Nephron (organoid): Measurements from ENCODE around the gene CST4.
"Not testable (repeated sequence)": the region's sequence is repeated elsewhere in the genome, so short reads cannot be mapped to it uniquely, and the experiment has no call there.

Experiments used
- H3K27ac Mint-ChIP-seq, 3 experiments: 2 replicates each; pipeline ENCODE4 v1.8.0; 2020; ENCODE audit warnings: mixed read lengths in 3 of 3, mild to moderate bottlenecking in 2 of 3, moderate library complexity in 1 of 3
- H3K27me3 Mint-ChIP-seq: 2 replicates; pipeline ENCODE4 v1.8.0; 2021; ENCODE audit warnings: low read depth, mild to moderate bottlenecking, moderate library complexity, mixed read lengths
- H3K36me3 Mint-ChIP-seq: 2 replicates; pipeline ENCODE4 v1.8.0; 2020; ENCODE audit warnings: low read depth, mixed read lengths
- H3K4me1 Mint-ChIP-seq: 2 replicates; pipeline ENCODE4 v1.8.0; 2020; ENCODE audit warnings: mixed read lengths
- H3K4me3 Mint-ChIP-seq, 3 experiments: 2 replicates each; pipeline ENCODE4 v1.8.0; 2020; ENCODE audit warnings: mild to moderate bottlenecking in 3 of 3, mixed read lengths in 3 of 3, moderate library complexity in 2 of 3
- H3K9me3 Mint-ChIP-seq: 2 replicates; pipeline ENCODE4 v1.8.0; 2020; ENCODE audit warnings: mixed read lengths
- CTCF ChIP-seq, 3 experiments: fragments of 200-600 bp; sonication (generic); IDR thresholded peaks; one replicate each; pipeline ENCODE4 v1.5.0; 2021; ENCODE audit warnings: antibody characterized with exemption in 3 of 3; ENCODE audit not compliant: unreplicated experiment in 3 of 3

Gene CST4

GRCh38 chr20:23664954-23665353 is 23.9 kb downstream of the CST4 start:
- no peaks in the 10 kb centered on the region for H3K27me3 Mint-ChIP-seq
- no peak overlapping the region for H3K4me3 Mint-ChIP-seq
- no peaks in the 10 kb centered on the region for H3K9me3 Mint-ChIP-seq
- H3K36me3 Mint-ChIP-seq, result no peaks in the 10 kb centered on the region
- H3K4me1 Mint-ChIP-seq, result peaks cover 3% of the 10 kb centered on the region
- H3K27ac Mint-ChIP-seq, result no peak overlapping the region
- no peak for TF ChIP-seq CTCF (IDR thresholded peaks at IDR 0.05; ENCODE audit: unreplicated experiment in 3 of 3)

- not testable (repeated sequence) for H3K4me3 Mint-ChIP-seq, H3K9me3 Mint-ChIP-seq, H3K27me3 Mint-ChIP-seq, H3K4me1 Mint-ChIP-seq, H3K36me3 Mint-ChIP-seq, H3K27ac Mint-ChIP-seq
These were observed 24.8 kb downstream of the CST4 start for GRCh38 chr20:23664046-23664445.

- TF ChIP-seq CTCF (IDR thresholded peaks at IDR 0.05; ENCODE audit: unreplicated experiment in 3 of 3), result no peak
- H3K27me3 Mint-ChIP-seq, result peaks cover 4% of the 10 kb centered on the region
- H3K9me3 Mint-ChIP-seq, result no peaks in the 10 kb centered on the region
- H3K4me1 Mint-ChIP-seq, result peaks cover 14% of the 10 kb centered on the region
- no peaks in the 10 kb centered on the region for H3K36me3 Mint-ChIP-seq
- H3K4me3 Mint-ChIP-seq, result no peak overlapping the region
- no peak overlapping the region for H3K27ac Mint-ChIP-seq
These were observed 25.7 kb downstream of the CST4 start for GRCh38 chr20:23663180-23663579.

GRCh38 chr20:23662276-23662870 is 26.5 kb downstream of the CST4 start:
- no peaks in the 10 kb centered on the region for H3K36me3 Mint-ChIP-seq
- peaks cover 4% of the 10 kb centered on the region for H3K27me3 Mint-ChIP-seq
- no peak overlapping the region for H3K4me3 Mint-ChIP-seq
- no peak overlapping the region for H3K27ac Mint-ChIP-seq
- no peak for TF ChIP-seq CTCF (IDR thresholded peaks at IDR 0.05; ENCODE audit: unreplicated experiment in 3 of 3)
- no peaks in the 10 kb centered on the region for H3K9me3 Mint-ChIP-seq
- H3K4me1 Mint-ChIP-seq, result peaks cover 14% of the 10 kb centered on the region

- Mint-ChIP-seq H3K4me1 (peaks cover 14% of the 10 kb centered on the region), H3K27ac (no peak overlapping the region), H3K27me3 (peaks cover 4% of the 10 kb centered on the region), H3K9me3 (no peaks in the 10 kb centered on the region), H3K4me3 (no peak overlapping the region), H3K36me3 (no peaks in the 10 kb centered on the region)
- TF ChIP-seq CTCF (IDR thresholded peaks at IDR 0.05; ENCODE audit: unreplicated experiment in 3 of 3), result no peak
These were observed 27.8 kb downstream of the CST4 start for GRCh38 chr20:23661002-23661429.

GRCh38 chr20:23659989-23660837 is 28.6 kb downstream of the CST4 start:
- peaks cover 14% of the 10 kb centered on the region for H3K4me1 Mint-ChIP-seq
- peak overlapping the region; percentile 4 to 67 (median 47) for H3K27ac Mint-ChIP-seq
- H3K9me3 Mint-ChIP-seq, result no peaks in the 10 kb centered on the region
- H3K4me3 Mint-ChIP-seq, result no peak overlapping the region
- H3K27me3 Mint-ChIP-seq, result peaks cover 4% of the 10 kb centered on the region
- H3K36me3 Mint-ChIP-seq, result no peaks in the 10 kb centered on the region
- no peak for TF ChIP-seq CTCF (IDR thresholded peaks at IDR 0.05; ENCODE audit: unreplicated experiment in 3 of 3)

- H3K4me1 Mint-ChIP-seq, result peaks cover 14% of the 10 kb centered on the region
These were observed 29.2 kb downstream of the CST4 start for GRCh38 chr20:23659610-23659988.

More at GRCh38 chr20:23659610-23659988, 29.2 kb downstream of the CST4 start:
- H3K27ac Mint-ChIP-seq, result peak overlapping the region; percentile 47 to 88 (median 67)
- H3K27me3 Mint-ChIP-seq, H3K4me3 Mint-ChIP-seq, H3K9me3 Mint-ChIP-seq, H3K36me3 Mint-ChIP-seq: not testable (repeated sequence)
